SU-DHL-6 (cell line): ENCODE measurements around the gene ANGPTL2.

ENCODE experiments used
- H2AFZ ChIP-seq: fragments of 200-600 bp; sonication (generic); 2 replicates; pipeline ENCODE4 v1.6.1; 2014; ENCODE audit warnings: low read depth, mild to moderate bottlenecking, moderate library complexity, mixed read lengths, antibody characterized with exemption, low read length; ENCODE audit not compliant: severe bottlenecking
- H3F3A ChIP-seq: fragments of 200-600 bp; shearing (Covaris generic); 2 replicates; pipeline ENCODE4 v1.6.0; 2016; ENCODE audit warnings: antibody characterized with exemption, mild to moderate bottlenecking; ENCODE audit not compliant: insufficient read depth
- H3K27ac ChIP-seq: fragments of 200-600 bp; sonication (generic); 2 replicates; pipeline ENCODE4 v1.5.1; 2016; ENCODE audit warnings: low read depth, mild to moderate bottlenecking, low read length, moderate library complexity, mixed read lengths
- H3K27me3 ChIP-seq: fragments of 200-600 bp; sonication (generic), shearing (Covaris generic); 2 replicates; pipeline ENCODE4 v1.6.0; 2014; ENCODE audit warnings: mild to moderate bottlenecking, low read length
- H3K36me3 ChIP-seq: fragments of 200-600 bp; sonication (generic); 2 replicates; pipeline ENCODE4 v1.6.1; 2014; ENCODE audit warnings: mild to moderate bottlenecking, low read length, mixed read lengths
- H3K4me2 ChIP-seq: fragments of 300-600, 200-600 bp; shearing (Covaris generic), sonication (generic); 2 replicates; pipeline ENCODE4 v1.6.0; 2014; ENCODE audit warnings: low read length, low read depth, mild to moderate bottlenecking; ENCODE audit not compliant: poor library complexity, severe bottlenecking
- H3K4me3 ChIP-seq: fragments of 200-600 bp; sonication (generic); 2 replicates; pipeline ENCODE4 v1.5.1; 2014; ENCODE audit warnings: antibody characterized with exemption, low read length, mild to moderate bottlenecking, mixed read lengths; ENCODE audit not compliant: insufficient read depth, poor library complexity, severe bottlenecking
- H3K79me2 ChIP-seq: fragments of 200-600 bp; sonication (generic); 2 replicates; pipeline ENCODE4 v1.6.1; 2014; ENCODE audit warnings: mild to moderate bottlenecking, low read length, moderate library complexity; ENCODE audit not compliant: insufficient read depth
- H3K9ac ChIP-seq: fragments of 200-600 bp; sonication (generic); 2 replicates; pipeline ENCODE4 v1.7.0; 2014; ENCODE audit warnings: mild to moderate bottlenecking, low read length
- H3K9me2 ChIP-seq: fragments of 200-600 bp; sonication (generic); replicated peaks from 2 replicates; pipeline ENCODE4 v1.6.1; 2014; ENCODE audit warnings: low read length; ENCODE audit not compliant: insufficient read depth
- H3K9me3 ChIP-seq: fragments of 200-600 bp; sonication (generic); 2 replicates; pipeline ENCODE4 v1.6.1; 2014; ENCODE audit warnings: low read length, mixed read lengths; ENCODE audit not compliant: insufficient read depth
- H4K20me1 ChIP-seq: fragments of 200-600 bp; sonication (generic); 2 replicates; pipeline ENCODE4 v1.6.1; 2014; ENCODE audit warnings: low read depth, mild to moderate bottlenecking, antibody characterized with exemption, low read length, moderate library complexity, mixed read lengths
- CTCF ChIP-seq: fragments of 200-600 bp; sonication (generic); IDR thresholded peaks from one replicate; pipeline ENCODE4 v1.5.1; 2017; ENCODE audit warnings: antibody characterized with exemption, mild to moderate bottlenecking, low read length, moderate library complexity; ENCODE audit not compliant: insufficient read depth, poor library complexity, severe bottlenecking
- EZH2phosphoT487 ChIP-seq: fragments of 200-600 bp; sonication (generic), shearing (Covaris generic); conservative IDR thresholded peaks from 2 replicates; pipeline ENCODE4 v1.6.1; 2018; ENCODE audit warnings: mild to moderate bottlenecking, antibody characterized with exemption, low read length, moderate library complexity, mixed read lengths

ANGPTL2 gene

GRCh38 chr9:127075624-127076372, 46.6 kb downstream of the ANGPTL2 start:
- H3K27me3 ChIP-seq, result no peaks in the 10 kb centered on the region
- TF ChIP-seq CTCF (no peak), EZH2phosphoT487 (no peak)
- H3K4me2 ChIP-seq, result no peak overlapping the region
- H3K36me3 ChIP-seq, result peaks cover 3% of the 10 kb centered on the region; the same call in 1 of the 2 replicates
- no peak overlapping the region for H2AFZ ChIP-seq
- no peaks in the 10 kb centered on the region for H3K79me2 ChIP-seq
- no peaks in the 10 kb centered on the region for H3K9me2 ChIP-seq
- H4K20me1 ChIP-seq, result no peaks in the 10 kb centered on the region
- H3K27ac ChIP-seq, result no peak overlapping the region
- no peaks in the 10 kb centered on the region for H3K9me3 ChIP-seq
- no peaks in the 10 kb centered on the region for H3F3A ChIP-seq
- no peak overlapping the region for H3K4me3 ChIP-seq
- no peak overlapping the region for H3K9ac ChIP-seq

- Histone ChIP-seq H3K4me3 (no peak overlapping the region), H3K9ac (no peak overlapping the region), H3K79me2 (no peaks in the 10 kb centered on the region), H2AFZ (no peak overlapping the region), H3F3A (no peaks in the 10 kb centered on the region), H3K36me3 (peaks cover 3% of the 10 kb centered on the region; the same call in 1 of the 2 replicates), H3K27me3 (no peaks in the 10 kb centered on the region), H3K9me3 (no peaks in the 10 kb centered on the region), H3K27ac (no peak overlapping the region), H4K20me1 (no peaks in the 10 kb centered on the region), H3K9me2 (no peaks in the 10 kb centered on the region), H3K4me2 (no peak overlapping the region)
- TF ChIP-seq EZH2phosphoT487, result no peak
- no peak for TF ChIP-seq CTCF
These were observed 47.6 kb downstream of the ANGPTL2 start for GRCh38 chr9:127074561-127075548.

- Histone ChIP-seq H3K9me3 (no peaks in the 10 kb centered on the region), H3K36me3 (peaks cover 3% of the 10 kb centered on the region; the same call in 1 of the 2 replicates), H3K27ac (no peak overlapping the region), H3K79me2 (no peaks in the 10 kb centered on the region), H4K20me1 (no peaks in the 10 kb centered on the region), H3K4me3 (no peak overlapping the region), H3K9ac (no peak overlapping the region), H3K9me2 (no peaks in the 10 kb centered on the region), H2AFZ (no peak overlapping the region), H3F3A (no peaks in the 10 kb centered on the region), H3K27me3 (no peaks in the 10 kb centered on the region), H3K4me2 (no peak overlapping the region)
- no peak for TF ChIP-seq EZH2phosphoT487
- no peak for TF ChIP-seq CTCF
These were observed 54.7 kb downstream of the ANGPTL2 start for GRCh38 chr9:127067603-127068220.
